DOHH2 (cell line): ENCODE results near the gene TRAT1.

ENCODE experiments used
- EZH2phosphoT487 ChIP-seq: fragments of 200-600 bp; sonication (generic); IDR thresholded peaks from 2 replicates; pipeline ENCODE4 v1.6.1; 2017; ENCODE audit warnings: borderline replicate concordance, mild to moderate bottlenecking, antibody characterized with exemption, low read length, moderate library complexity, mixed read lengths
- TF ChIP-seq, protein P1 (sequence below): fragments of 200-600 bp; sonication (generic); IDR thresholded peaks from one replicate; pipeline ENCODE4 v1.5.1; 2014; ENCODE audit warnings: antibody characterized with exemption, mild to moderate bottlenecking, low read depth, low read length; ENCODE audit not compliant: poor library complexity, severe bottlenecking

DNA sequence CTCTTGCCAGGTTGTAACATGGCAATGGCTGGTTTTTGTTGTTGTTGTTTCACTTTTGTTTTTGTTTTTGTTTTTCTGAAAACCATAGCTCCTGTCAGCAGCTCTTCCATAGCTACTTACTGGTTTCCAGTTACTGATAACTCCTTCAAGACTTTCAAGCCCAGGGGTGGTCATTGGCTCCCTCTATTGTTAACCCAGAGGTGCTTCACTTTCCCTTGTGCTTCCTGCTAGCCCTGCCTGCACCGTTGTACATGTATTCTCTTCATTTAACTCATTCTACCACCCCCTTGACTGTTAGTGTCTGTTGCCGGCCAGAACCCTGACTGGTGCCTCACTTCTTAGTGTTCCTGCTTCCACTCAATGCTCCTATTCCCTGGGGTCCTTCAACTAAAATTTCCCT is 4.2 kb upstream of the TRAT1 start:
- TF ChIP-seq, protein P1, sequence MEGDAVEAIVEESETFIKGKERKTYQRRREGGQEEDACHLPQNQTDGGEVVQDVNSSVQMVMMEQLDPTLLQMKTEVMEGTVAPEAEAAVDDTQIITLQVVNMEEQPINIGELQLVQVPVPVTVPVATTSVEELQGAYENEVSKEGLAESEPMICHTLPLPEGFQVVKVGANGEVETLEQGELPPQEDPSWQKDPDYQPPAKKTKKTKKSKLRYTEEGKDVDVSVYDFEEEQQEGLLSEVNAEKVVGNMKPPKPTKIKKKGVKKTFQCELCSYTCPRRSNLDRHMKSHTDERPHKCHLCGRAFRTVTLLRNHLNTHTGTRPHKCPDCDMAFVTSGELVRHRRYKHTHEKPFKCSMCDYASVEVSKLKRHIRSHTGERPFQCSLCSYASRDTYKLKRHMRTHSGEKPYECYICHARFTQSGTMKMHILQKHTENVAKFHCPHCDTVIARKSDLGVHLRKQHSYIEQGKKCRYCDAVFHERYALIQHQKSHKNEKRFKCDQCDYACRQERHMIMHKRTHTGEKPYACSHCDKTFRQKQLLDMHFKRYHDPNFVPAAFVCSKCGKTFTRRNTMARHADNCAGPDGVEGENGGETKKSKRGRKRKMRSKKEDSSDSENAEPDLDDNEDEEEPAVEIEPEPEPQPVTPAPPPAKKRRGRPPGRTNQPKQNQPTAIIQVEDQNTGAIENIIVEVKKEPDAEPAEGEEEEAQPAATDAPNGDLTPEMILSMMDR: no peak
- no peak for TF ChIP-seq EZH2phosphoT487
